ENCODE measurements around the gene ACSBG1.

DNA sequence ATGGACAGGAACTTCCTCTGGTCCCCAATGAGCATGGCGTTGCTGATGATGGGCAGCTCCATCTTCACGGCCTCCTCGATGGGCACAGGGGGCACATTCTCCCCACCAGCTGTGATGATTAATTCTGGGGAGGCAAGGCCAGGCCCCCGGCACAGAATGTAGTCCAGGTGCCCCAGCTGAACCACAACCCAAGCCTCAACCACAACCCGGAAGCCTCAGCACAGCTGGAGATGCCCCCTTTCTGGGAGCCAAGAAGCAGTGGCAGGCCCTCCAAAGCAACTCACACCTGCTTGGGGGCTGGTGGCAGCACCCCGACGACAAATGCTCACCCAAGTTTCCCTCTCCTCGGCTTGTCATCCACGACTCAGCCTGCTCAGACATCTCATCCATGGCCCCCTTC, 60.0 kb downstream of the ACSBG1 start:
- TF ChIP-seq, protein P1, sequence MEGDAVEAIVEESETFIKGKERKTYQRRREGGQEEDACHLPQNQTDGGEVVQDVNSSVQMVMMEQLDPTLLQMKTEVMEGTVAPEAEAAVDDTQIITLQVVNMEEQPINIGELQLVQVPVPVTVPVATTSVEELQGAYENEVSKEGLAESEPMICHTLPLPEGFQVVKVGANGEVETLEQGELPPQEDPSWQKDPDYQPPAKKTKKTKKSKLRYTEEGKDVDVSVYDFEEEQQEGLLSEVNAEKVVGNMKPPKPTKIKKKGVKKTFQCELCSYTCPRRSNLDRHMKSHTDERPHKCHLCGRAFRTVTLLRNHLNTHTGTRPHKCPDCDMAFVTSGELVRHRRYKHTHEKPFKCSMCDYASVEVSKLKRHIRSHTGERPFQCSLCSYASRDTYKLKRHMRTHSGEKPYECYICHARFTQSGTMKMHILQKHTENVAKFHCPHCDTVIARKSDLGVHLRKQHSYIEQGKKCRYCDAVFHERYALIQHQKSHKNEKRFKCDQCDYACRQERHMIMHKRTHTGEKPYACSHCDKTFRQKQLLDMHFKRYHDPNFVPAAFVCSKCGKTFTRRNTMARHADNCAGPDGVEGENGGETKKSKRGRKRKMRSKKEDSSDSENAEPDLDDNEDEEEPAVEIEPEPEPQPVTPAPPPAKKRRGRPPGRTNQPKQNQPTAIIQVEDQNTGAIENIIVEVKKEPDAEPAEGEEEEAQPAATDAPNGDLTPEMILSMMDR (conservative IDR thresholded peaks at IDR 0.05): no peak
- no peak for TF ChIP-seq ZFX (IDR thresholded peaks at IDR 0.05)
